ENCODE results near the gene LCP2.

Gene LCP2

DNA sequence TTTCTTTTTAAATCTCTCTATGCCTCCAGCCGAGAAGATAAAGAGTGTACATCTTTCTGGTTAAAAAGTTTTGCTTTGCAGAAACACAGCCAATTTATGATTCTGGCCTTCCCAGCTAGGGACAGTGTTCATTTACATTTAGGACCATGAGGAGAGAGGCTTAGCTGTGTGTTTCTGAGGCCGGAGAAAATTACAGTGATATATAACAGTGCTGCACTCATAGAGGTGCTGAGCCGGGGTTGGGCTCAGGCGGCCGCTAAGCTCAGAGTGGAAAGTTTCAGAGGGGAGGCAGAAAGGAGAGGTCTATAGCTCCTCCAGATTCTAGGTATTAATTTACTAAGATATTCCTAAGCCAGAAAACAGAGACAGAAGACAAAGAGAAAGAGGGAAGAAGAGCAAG is 37.0 kb upstream of the LCP2 start:
- no peaks in the 10 kb centered on the region for H3K9me3 ChIP-seq (ENCODE audit: control insufficient read depth, low read depth, low read length)
- H3K36me3 ChIP-seq (ENCODE audit: control insufficient read depth, low read depth, low read length), result no peaks in the 10 kb centered on the region
- no peaks in the 10 kb centered on the region for H3K27me3 ChIP-seq (ENCODE audit: control insufficient read depth, insufficient read depth, low read length)
- H3K9ac ChIP-seq (ENCODE audit: low read length), result no peak overlapping the region
- no peak overlapping the region for H3K27ac ChIP-seq (ENCODE audit: low read length)
- H3K4me1 ChIP-seq (ENCODE audit: control insufficient read depth, low read depth, low read length), result peaks cover 39% of the 10 kb centered on the region
- H3K4me3 ChIP-seq (ENCODE audit: low read length), result no peak overlapping the region

DNA sequence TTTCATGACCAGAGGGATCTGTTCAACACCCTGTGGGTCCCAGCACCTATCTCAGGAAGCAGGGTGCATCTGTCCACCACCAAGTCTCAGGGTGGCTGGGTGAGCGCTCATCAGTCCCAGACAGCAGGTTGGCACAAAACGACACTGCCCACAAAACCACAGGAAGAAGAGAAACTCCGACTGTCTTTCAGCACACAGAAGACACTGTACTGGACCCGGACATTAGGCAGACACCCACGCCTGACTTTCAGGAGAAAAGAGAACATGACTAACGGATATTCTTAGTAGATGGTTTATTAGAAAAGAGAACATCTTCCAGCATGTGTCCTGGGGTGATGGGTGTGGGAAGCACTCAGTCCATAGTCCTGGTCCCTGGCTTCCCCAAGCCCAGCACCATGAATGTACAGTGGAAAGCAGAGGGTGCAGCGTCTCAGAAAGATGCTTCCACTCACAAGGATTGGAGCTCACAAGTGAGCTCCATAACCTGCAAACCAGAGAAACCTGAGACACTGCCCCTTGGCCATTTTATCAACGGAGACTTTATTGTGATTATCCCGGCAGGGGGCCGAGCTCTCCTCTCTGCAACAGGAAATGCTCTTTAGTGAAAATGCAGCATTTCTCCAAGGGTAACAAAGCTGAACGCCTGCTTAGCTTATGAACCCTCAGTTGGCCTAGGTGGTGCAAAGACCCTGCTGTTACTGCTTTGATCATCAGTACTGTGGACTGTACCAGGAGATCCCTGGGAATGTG is 35.8 kb upstream of the LCP2 start:
- no peaks in the 10 kb centered on the region for H3K9me3 ChIP-seq (ENCODE audit: control insufficient read depth, low read depth, low read length)
- peaks cover 39% of the 10 kb centered on the region for H3K4me1 ChIP-seq (ENCODE audit: control insufficient read depth, low read depth, low read length)
- H3K9ac ChIP-seq (ENCODE audit: low read length), result no peak overlapping the region
- peak overlapping the region; percentile 16 for H3K4me3 ChIP-seq (ENCODE audit: low read length)
- H3K27me3 ChIP-seq (ENCODE audit: control insufficient read depth, insufficient read depth, low read length), result no peaks in the 10 kb centered on the region
- H3K27ac ChIP-seq (ENCODE audit: low read length), result no peak overlapping the region
- H3K36me3 ChIP-seq (ENCODE audit: control insufficient read depth, low read depth, low read length), result no peaks in the 10 kb centered on the region

DNA sequence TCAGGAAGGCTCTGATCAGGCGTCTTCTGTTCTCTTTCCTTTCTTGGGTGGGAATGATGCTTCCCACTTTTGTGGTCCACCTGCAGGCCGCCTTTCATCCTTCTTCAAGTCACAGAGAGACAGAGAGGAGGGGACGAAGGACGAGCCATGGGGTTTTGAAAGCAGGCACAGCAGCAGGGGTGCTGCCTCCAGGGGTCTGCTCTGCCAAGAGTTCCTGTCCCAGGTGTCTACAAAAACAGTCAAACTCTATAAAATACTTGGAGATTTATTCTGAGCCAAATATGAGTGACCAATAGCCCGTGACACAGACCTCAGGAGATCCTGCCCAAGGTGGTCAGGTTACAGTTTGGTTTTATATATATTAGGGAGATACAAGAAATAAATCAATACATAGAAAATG is 34.5 kb upstream of the LCP2 start:
- no peak overlapping the region for H3K9ac ChIP-seq (ENCODE audit: low read length)
- H3K27me3 ChIP-seq (ENCODE audit: control insufficient read depth, insufficient read depth, low read length), result no peaks in the 10 kb centered on the region
- H3K27ac ChIP-seq (ENCODE audit: low read length), result no peak overlapping the region
- no peak overlapping the region for H3K4me3 ChIP-seq (ENCODE audit: low read length)
- H3K36me3 ChIP-seq (ENCODE audit: control insufficient read depth, low read depth, low read length), result no peaks in the 10 kb centered on the region
- no peaks in the 10 kb centered on the region for H3K9me3 ChIP-seq (ENCODE audit: control insufficient read depth, low read depth, low read length)
- H3K4me1 ChIP-seq (ENCODE audit: control insufficient read depth, low read depth, low read length), result peaks cover 32% of the 10 kb centered on the region

DNA sequence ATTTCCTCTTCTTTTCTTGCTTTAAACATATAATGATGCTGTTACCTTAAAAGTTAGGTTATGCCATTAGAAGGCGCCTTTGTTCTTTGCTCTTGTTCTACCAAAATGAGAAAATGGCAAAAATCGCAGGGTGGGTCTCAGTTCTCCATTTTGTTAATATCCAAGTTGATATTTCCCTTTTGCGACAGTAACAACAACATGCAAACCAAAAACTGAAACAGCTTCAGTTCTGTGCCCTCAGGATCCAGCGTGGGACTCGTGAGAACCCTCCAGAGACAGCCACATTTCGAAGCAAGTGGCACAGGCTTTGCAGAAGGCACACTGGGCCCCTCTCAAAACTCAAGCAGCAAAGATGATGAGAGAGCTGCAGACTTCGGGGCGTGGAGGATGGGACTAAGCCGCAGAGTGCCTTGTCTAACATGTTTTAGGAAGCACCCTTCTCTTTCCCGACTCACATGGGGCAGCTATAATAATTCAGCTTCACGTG is 33.0 kb upstream of the LCP2 start:
- Histone ChIP-seq H3K27me3 (ENCODE audit: control insufficient read depth, insufficient read depth, low read length) (no peaks in the 10 kb centered on the region), H3K4me3 (ENCODE audit: low read length) (no peak overlapping the region), H3K4me1 (ENCODE audit: control insufficient read depth, low read depth, low read length) (peaks cover 28% of the 10 kb centered on the region), H3K36me3 (ENCODE audit: control insufficient read depth, low read depth, low read length) (no peaks in the 10 kb centered on the region), H3K9ac (ENCODE audit: low read length) (no peak overlapping the region), H3K27ac (ENCODE audit: low read length) (no peak overlapping the region), H3K9me3 (ENCODE audit: control insufficient read depth, low read depth, low read length) (no peaks in the 10 kb centered on the region)

DNA sequence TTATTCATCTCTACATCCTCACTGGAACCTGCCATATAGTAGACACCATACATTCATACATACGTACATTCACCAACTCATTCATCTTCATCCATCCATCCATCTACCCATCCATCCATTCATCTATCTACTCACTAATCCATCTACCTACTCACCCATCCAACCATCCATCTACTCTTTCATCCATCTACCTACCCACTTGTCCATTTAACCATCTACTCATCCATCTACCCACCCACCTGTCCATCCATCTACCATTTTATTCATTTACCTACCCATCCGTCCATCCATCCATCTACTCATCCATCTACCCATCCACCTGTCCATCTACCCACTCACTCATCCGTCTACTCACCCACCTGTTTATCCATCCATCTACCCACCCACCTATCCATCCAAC is 31.9 kb upstream of the LCP2 start:
- Histone ChIP-seq H3K4me1 (ENCODE audit: control insufficient read depth, low read depth, low read length) (peaks cover 28% of the 10 kb centered on the region), H3K9ac (ENCODE audit: low read length) (no peak overlapping the region), H3K27ac (ENCODE audit: low read length) (no peak overlapping the region), H3K4me3 (ENCODE audit: low read length) (no peak overlapping the region), H3K36me3 (ENCODE audit: control insufficient read depth, low read depth, low read length) (no peaks in the 10 kb centered on the region), H3K9me3 (ENCODE audit: control insufficient read depth, low read depth, low read length) (no peaks in the 10 kb centered on the region), H3K27me3 (ENCODE audit: control insufficient read depth, insufficient read depth, low read length) (no peaks in the 10 kb centered on the region)

DNA sequence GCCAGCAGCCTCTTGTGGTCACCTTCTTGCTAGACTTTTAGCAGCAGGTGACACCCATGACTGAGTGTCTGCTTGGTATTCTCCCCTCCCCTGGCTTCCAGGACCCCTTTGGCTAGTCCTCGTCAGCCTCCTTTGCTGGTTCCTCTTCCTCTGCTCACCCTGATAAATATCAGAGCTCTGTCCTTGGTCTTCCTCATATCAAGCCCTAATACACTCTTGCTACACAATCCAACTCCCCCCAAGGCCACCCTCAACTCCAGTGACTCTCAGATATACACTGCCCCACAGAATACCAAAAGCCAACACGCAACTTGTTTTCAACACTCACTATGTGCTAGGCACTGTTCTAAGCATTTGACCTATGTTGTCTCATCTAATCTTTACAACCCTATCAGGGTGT is 30.3 kb upstream of the LCP2 start:
- H3K36me3 ChIP-seq (ENCODE audit: control insufficient read depth, low read depth, low read length), result no peaks in the 10 kb centered on the region
- H3K9me3 ChIP-seq (ENCODE audit: control insufficient read depth, low read depth, low read length), result no peaks in the 10 kb centered on the region

DNA sequence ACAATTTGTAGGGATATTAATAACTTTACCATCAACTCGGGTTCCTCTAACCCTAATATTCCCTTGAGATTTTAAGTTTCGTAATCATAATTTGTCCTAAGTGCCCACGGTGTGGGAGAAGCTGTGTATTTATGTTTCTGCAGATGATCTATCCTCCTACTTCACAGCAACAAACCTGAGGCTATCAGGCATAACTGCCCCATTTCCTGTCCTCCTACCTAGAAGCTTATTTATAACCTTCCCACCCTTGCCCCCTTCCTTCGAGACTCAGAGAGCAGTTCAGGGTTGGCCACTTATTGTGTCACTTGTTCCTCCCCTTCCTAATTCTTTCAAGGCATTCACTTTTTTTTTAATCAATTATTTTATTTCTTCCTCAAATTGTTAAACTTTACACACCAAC is 29.6 kb upstream of the LCP2 start:
- H3K4me1 ChIP-seq (ENCODE audit: control insufficient read depth, low read depth, low read length), result peaks cover 4% of the 10 kb centered on the region
- no peak overlapping the region for H3K9ac ChIP-seq (ENCODE audit: low read length)
- H3K27ac ChIP-seq (ENCODE audit: low read length), result no peak overlapping the region
- no peaks in the 10 kb centered on the region for H3K9me3 ChIP-seq (ENCODE audit: control insufficient read depth, low read depth, low read length)
- H3K27me3 ChIP-seq (ENCODE audit: control insufficient read depth, insufficient read depth, low read length), result no peaks in the 10 kb centered on the region
- no peak overlapping the region for H3K4me3 ChIP-seq (ENCODE audit: low read length)
- no peaks in the 10 kb centered on the region for H3K36me3 ChIP-seq (ENCODE audit: control insufficient read depth, low read depth, low read length)

More for the DNA sequence above, 30.3 kb upstream of the LCP2 start:
- Histone ChIP-seq H3K27me3 (ENCODE audit: control insufficient read depth, insufficient read depth, low read length) (no peaks in the 10 kb centered on the region), H3K4me3 (ENCODE audit: low read length) (no peak overlapping the region), H3K4me1 (ENCODE audit: control insufficient read depth, low read depth, low read length) (peaks cover 11% of the 10 kb centered on the region), H3K27ac (ENCODE audit: low read length) (no peak overlapping the region), H3K9ac (ENCODE audit: low read length) (no peak overlapping the region)

DNA sequence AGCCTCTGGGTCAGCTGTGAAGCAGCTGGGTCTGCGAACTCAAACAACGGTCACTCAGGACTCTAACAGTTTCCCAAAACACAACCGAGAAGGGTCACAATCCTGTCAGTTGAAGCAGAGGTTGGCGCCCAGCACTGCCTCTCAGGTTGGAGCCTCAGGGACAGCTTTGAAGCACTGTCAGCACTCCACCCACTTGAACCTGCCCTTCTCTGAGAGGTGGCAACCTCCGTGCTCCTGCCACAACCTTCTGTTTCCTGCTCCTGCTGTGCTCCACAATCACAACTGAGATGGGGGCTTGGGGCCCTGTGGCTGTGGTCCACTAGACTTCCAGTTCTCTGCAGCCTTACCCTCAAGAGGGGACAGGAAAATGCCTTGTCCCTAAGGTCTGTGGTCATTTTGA is 21.7 kb upstream of the LCP2 start:
- no peak overlapping the region for H3K27ac ChIP-seq (ENCODE audit: low read length)
- no peaks in the 10 kb centered on the region for H3K27me3 ChIP-seq (ENCODE audit: control insufficient read depth, insufficient read depth, low read length)
- H3K9me3 ChIP-seq (ENCODE audit: control insufficient read depth, low read depth, low read length), result no peaks in the 10 kb centered on the region
- H3K4me3 ChIP-seq (ENCODE audit: low read length), result no peak overlapping the region
- no peak overlapping the region for H3K9ac ChIP-seq (ENCODE audit: low read length)
- H3K36me3 ChIP-seq (ENCODE audit: control insufficient read depth, low read depth, low read length), result no peaks in the 10 kb centered on the region
- H3K4me1 ChIP-seq (ENCODE audit: control insufficient read depth, low read depth, low read length), result peaks cover 13% of the 10 kb centered on the region

DNA sequence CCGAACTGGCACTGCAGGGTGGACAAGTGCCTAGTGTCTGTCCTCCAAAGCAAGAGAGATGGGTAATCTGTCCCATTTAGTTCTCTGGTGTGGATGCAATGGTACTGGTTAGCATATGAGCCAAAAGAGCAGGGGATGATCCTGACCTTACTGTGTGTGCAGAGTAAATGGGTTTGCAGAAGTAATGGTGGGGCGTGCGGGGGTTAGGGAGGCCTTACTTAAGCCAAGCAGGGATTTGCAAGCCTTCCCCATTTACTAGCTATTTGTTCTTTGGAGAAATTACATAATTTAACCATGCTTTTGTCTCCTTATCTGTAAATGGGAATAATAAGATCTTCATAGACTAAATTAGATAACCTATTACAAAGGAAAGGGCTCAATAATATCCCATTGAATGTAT is 19.9 kb upstream of the LCP2 start:
- Histone ChIP-seq H3K27ac (ENCODE audit: low read length) (no peak overlapping the region), H3K4me3 (ENCODE audit: low read length) (no peak overlapping the region), H3K9me3 (ENCODE audit: control insufficient read depth, low read depth, low read length) (no peaks in the 10 kb centered on the region), H3K4me1 (ENCODE audit: control insufficient read depth, low read depth, low read length) (peaks cover 13% of the 10 kb centered on the region), H3K9ac (ENCODE audit: low read length) (no peak overlapping the region), H3K27me3 (ENCODE audit: control insufficient read depth, insufficient read depth, low read length) (no peaks in the 10 kb centered on the region), H3K36me3 (ENCODE audit: control insufficient read depth, low read depth, low read length) (no peaks in the 10 kb centered on the region)

DNA sequence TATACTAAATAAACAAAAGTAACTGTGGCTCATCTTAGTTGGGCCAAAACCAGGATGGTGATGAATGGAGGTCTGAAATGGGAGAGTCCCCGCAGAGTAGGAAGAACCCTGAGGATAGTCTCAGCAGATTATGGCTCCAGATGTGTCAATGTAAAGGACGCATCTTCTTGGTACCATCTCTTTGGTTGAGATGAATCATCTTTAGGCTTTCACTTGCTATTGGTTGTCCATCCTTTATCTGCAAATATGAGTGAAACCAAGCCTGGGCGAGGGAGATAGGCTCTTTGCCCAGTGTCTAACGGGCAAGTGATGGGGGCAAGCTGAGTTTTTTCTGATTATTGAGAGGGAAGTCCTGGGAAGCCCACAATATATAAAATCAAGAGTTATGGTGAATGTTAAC is 19.4 kb upstream of the LCP2 start:
- Histone ChIP-seq H3K4me3 (ENCODE audit: low read length) (no peak overlapping the region), H3K4me1 (ENCODE audit: control insufficient read depth, low read depth, low read length) (peaks cover 13% of the 10 kb centered on the region), H3K27ac (ENCODE audit: low read length) (no peak overlapping the region), H3K27me3 (ENCODE audit: control insufficient read depth, insufficient read depth, low read length) (no peaks in the 10 kb centered on the region), H3K36me3 (ENCODE audit: control insufficient read depth, low read depth, low read length) (no peaks in the 10 kb centered on the region), H3K9me3 (ENCODE audit: control insufficient read depth, low read depth, low read length) (no peaks in the 10 kb centered on the region), H3K9ac (ENCODE audit: low read length) (no peak overlapping the region)

DNA sequence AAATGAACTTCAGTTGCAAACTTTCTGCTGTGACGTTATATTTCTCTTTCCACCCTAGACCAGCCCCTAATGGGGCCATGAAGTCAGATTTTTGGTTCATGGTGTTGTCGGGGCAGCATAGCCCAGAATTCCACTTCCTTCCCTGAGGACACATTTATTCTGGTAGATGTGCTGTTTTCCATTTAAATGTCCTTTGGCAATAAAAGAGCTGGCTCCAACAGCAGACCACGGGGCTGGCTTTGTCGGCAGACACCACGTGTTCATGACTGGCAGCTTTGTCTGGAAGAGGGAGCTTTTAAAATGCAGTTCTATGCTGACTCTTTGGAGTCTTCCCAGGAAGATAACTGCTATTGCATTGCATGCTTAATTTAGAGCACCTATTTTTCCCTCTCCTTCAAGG is 17.6 kb upstream of the LCP2 start:
- H3K27me3 ChIP-seq (ENCODE audit: control insufficient read depth, insufficient read depth, low read length), result no peaks in the 10 kb centered on the region
- peaks cover 13% of the 10 kb centered on the region for H3K4me1 ChIP-seq (ENCODE audit: control insufficient read depth, low read depth, low read length)
- H3K36me3 ChIP-seq (ENCODE audit: control insufficient read depth, low read depth, low read length), result no peaks in the 10 kb centered on the region
- H3K9ac ChIP-seq (ENCODE audit: low read length), result no peak overlapping the region
- no peak overlapping the region for H3K4me3 ChIP-seq (ENCODE audit: low read length)
- H3K27ac ChIP-seq (ENCODE audit: low read length), result no peak overlapping the region
- no peaks in the 10 kb centered on the region for H3K9me3 ChIP-seq (ENCODE audit: control insufficient read depth, low read depth, low read length)

DNA sequence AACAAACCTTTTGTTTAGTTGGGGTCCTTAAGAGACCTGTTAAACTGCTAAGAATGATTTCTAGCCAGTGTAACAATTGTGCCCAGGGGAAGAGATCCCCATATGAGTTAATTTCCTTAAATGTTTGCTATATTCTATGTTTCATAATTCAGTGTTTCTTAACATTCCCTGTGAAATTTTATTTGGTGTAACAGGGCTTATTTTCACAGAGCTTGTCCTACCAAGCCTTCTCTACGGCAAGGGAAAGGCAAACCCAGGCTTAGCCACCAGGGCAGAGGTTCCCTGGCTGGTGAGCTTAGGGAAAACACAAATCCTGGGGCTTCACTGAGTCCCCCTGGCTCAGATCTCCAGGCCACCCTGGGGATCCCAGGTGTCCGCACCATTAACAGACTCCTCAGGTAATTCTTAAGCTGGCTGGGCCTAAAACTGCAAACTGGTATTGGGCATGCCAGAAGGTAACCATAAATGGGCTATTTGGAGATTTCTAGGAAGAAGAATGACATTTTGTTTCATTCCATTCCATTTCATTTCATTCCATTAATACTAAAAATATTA is 17.0 kb upstream of the LCP2 start:
- Histone ChIP-seq H3K9ac (ENCODE audit: low read length) (no peak overlapping the region), H3K4me3 (ENCODE audit: low read length) (no peak overlapping the region), H3K4me1 (ENCODE audit: control insufficient read depth, low read depth, low read length) (peaks cover 13% of the 10 kb centered on the region), H3K27ac (ENCODE audit: low read length) (no peak overlapping the region), H3K27me3 (ENCODE audit: control insufficient read depth, insufficient read depth, low read length) (no peaks in the 10 kb centered on the region), H3K36me3 (ENCODE audit: control insufficient read depth, low read depth, low read length) (no peaks in the 10 kb centered on the region), H3K9me3 (ENCODE audit: control insufficient read depth, low read depth, low read length) (no peaks in the 10 kb centered on the region)

All from iPS-18a (cell line).